Naive thymus-derived CD4-positive, alpha-beta T cell (primary cell): ENCODE measurements around the gene ANP32B. TPM values are rescaled to one million over a fixed set of nuclear protein-coding genes. Genes with fewer than 3 reads are reported as not detected.
"Not testable (repeated sequence)": the region's sequence is repeated elsewhere in the genome, so short reads cannot be mapped to it uniquely, and the experiment has no call there.

Source experiments
- ATAC-seq: fragments of 150-1000 bp; cut with Tn5 transposase; 2 replicates; pipeline ENCODE4 v1.10.0; 2021; ENCODE audit warnings: mild to moderate bottlenecking, moderate library complexity
- CTCF ChIA-PET: fragments of 350-600 bp; sonication (Branson Sonifier 250); formaldehyde crosslinking; loops from one replicate; lab custom pipeline; 2021; ENCODE audit warnings: antibody characterized with exemption; lab: Charles Lee
- POLR2A ChIA-PET: fragments of 350-600 bp; sonication (Branson Sonifier 250); formaldehyde crosslinking; loops from one replicate; lab custom pipeline; 2021; ENCODE audit warnings: antibody characterized with exemption, inconsistent platforms; lab: Charles Lee
- DNase-seq, 9 donors: peaks; one replicate each; pipeline versions ENCODE4 v3.0.0 to v3.0.0-alpha.2; 2020 to 2022; ENCODE audit warnings: mixed read lengths in 1 of 9
- H3K27ac ChIP-seq: one replicate; pipeline ENCODE4 v1.7.0; 2013; ENCODE audit warnings: mild to moderate bottlenecking, low read depth, low read length, moderate library complexity
- H3K27me3 ChIP-seq, 2 donors: one replicate each; pipeline ENCODE4 v1.7.0; 2013; ENCODE audit warnings: low read length in 2 of 2, mild to moderate bottlenecking in 2 of 2, moderate library complexity in 2 of 2; ENCODE audit not compliant: control insufficient read depth in 2 of 2, insufficient read depth in 2 of 2
- H3K36me3 ChIP-seq, 3 experiments: 1 replicate in 2 of 3; 2 replicates in 1 of 3; pipeline ENCODE4 v1.7.0; 2013; ENCODE audit warnings: low read length in 3 of 3, mild to moderate bottlenecking in 3 of 3, moderate library complexity in 1 of 3; ENCODE audit not compliant: insufficient read depth in 3 of 3, control insufficient read depth in 2 of 3
- H3K4me1 ChIP-seq, 2 donors: one replicate each; pipeline ENCODE4 v1.7.0; 2013; ENCODE audit warnings: low read length in 2 of 2, mild to moderate bottlenecking in 2 of 2, moderate library complexity in 1 of 2; ENCODE audit not compliant: control insufficient read depth in 2 of 2, insufficient read depth in 2 of 2
- H3K4me3 ChIP-seq: 2 replicates; pipeline ENCODE4 v1.7.0; 2013; ENCODE audit warnings: mild to moderate bottlenecking, low read length
- H3K9me3 ChIP-seq, 3 experiments: 1 replicate in 2 of 3; 2 replicates in 1 of 3; pipeline ENCODE4 v1.7.0; 2013; ENCODE audit warnings: low read length in 3 of 3; ENCODE audit not compliant: control insufficient read depth in 2 of 3
- H3K27ac Mint-ChIP-seq, 9 donors: one replicate each; pipeline ENCODE4 v1.8.0; 2020 to 2022; ENCODE audit warnings: mixed read lengths in 9 of 9, mild to moderate bottlenecking in 8 of 9, moderate library complexity in 5 of 9, inconsistent platforms in 2 of 9
- H3K27me3 Mint-ChIP-seq, 5 donors: one replicate each; pipeline ENCODE4 v1.8.0; 2021 to 2022; ENCODE audit warnings: mixed read lengths in 5 of 5, mild to moderate bottlenecking in 1 of 5
- H3K36me3 Mint-ChIP-seq, 5 donors: one replicate each; pipeline ENCODE4 v1.8.0; 2020 to 2022; ENCODE audit warnings: mixed read lengths in 5 of 5, mild to moderate bottlenecking in 3 of 5, inconsistent platforms in 1 of 5
- H3K4me1 Mint-ChIP-seq, 7 donors: one replicate each; pipeline ENCODE4 v1.8.0; 2020 to 2022; ENCODE audit warnings: mixed read lengths in 7 of 7, mild to moderate bottlenecking in 3 of 7, inconsistent platforms in 1 of 7
- H3K4me3 Mint-ChIP-seq, 10 donors: one replicate each; pipeline ENCODE4 v1.8.0; 2020 to 2022; ENCODE audit warnings: mild to moderate bottlenecking in 10 of 10, mixed read lengths in 10 of 10, moderate library complexity in 6 of 10, inconsistent platforms in 2 of 10
- H3K9me3 Mint-ChIP-seq, 11 donors: one replicate each; pipeline ENCODE4 v1.8.0; 2020 to 2022; ENCODE audit warnings: mixed read lengths in 11 of 11, mild to moderate bottlenecking in 4 of 11, inconsistent platforms in 1 of 11, moderate library complexity in 1 of 11
- intact Hi-C, 2 donors: fragments of 100-400 bp; cut with micrococcal nuclease; formaldehyde crosslinking; loops; one replicate each; pipeline ENCODE4 v1.15.1; 2023
- polyA plus RNA-seq, 2 donors: library from polyadenylated mRNA; unstranded; fragments of 300-500 nt; fragmentation: Illumina TruSeq; gene quantifications; one replicate each; pipeline ENCODE4 v1.2.3, GENCODE V29; 2021
- total RNA-seq, 6 experiments: library from RNA in 5 of 6; stranded (reverse) in 5 of 6; gene quantifications; 1 replicate in 5 of 6; 2 replicates in 1 of 6; pipeline ENCODE4 v1.2.3 and lab custom pipeline; 2021 to 2026

The ANP32B gene
- total and polyA plus RNA-seq, 7 experiments from 2014 or later, result 108 to 267 (median 179) TPM

DNA sequence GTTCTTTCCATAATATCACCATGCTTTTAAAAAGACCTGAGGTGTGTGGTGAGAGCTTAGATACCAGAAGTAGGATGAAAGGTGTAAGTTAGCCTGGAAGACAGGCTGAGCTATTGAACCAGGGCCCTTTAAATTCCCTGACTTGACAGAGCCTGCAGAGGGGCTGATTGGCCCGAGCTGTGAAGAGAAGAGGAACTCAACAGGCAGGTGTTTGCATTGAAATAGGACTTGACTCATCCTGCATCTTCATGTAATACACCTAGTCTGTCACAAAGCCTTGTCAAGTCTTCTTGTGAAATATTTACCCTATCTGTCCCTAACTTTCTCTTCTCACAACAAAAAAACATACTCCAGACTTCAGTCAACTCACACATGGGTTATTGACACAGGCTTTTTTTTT, 16.6 kb upstream of the ANP32B start:
- POLR2A ChIA-PET, result interaction anchor here (0.6 to 7.0 kb wide), 3 partner anchors 15 to 110 kb away, joined by 3 to 47 read pairs (median 3); partner anchors contain the start of gene ANP32B
- CTCF ChIA-PET, result interaction anchor here (0.6 to 0.7 kb wide), 2 partner anchors 11 to 76 kb away, joined by 3 read pairs; no protein-coding TSS in a partner anchor

DNA sequence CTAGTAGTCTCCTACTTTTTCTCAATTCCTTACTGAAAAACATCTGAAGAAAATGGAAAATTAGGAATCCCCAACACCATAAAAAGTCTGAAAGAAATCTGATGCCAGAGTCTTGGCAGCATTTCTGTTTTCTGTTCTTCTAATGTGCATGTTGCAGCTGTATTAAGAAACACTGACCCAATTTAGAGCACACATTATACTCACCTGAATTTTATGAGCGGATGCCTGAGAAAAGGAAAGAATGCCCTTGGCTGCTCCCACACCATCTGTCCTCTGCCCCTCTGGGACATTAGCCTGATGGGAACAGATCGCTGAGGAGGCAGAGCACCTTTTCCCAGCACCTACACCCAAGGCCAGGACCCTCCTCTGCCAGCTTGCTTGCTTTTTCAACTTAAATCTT, 14.1 kb upstream of the ANP32B start:
- peaks cover 0 to 27% (median 5%) of the 10 kb centered on the region in 5 donors for H3K27me3 Mint-ChIP-seq
- no peaks in the 10 kb centered on the region for H3K9me3 Mint-ChIP-seq
- ATAC-seq (no peak), DNase-seq (no peak)
- Histone ChIP-seq H3K4me1 (peaks cover 0 to 3% of the 10 kb centered on the region in 2 donors), H3K27me3 (no peaks in the 10 kb centered on the region), H3K36me3 (no peaks in the 10 kb centered on the region), H3K9me3 (no peaks in the 10 kb centered on the region), H3K4me3 (no peak overlapping the region), H3K27ac (no peak overlapping the region)
- H3K36me3 Mint-ChIP-seq, result no peaks in the 10 kb centered on the region
- CTCF ChIA-PET, result no interaction called here
- POLR2A ChIA-PET, result interaction anchor here (2.0 to 7.0 kb wide), 2 partner anchors 13 to 46 kb away, joined by 7 to 47 read pairs; partner anchors contain the start of genes ANP32B and TRMO
- intact Hi-C loops, result no loop called here
- H3K4me1 Mint-ChIP-seq, result peaks cover 3 to 22% (median 14%) of the 10 kb centered on the region in 7 donors
- peak overlapping the region in 1 of 10 donors; percentile 54 for H3K4me3 Mint-ChIP-seq
- peak overlapping the region in 4 of 9 donors; percentile 62 to 89 (median 84) for H3K27ac Mint-ChIP-seq

More for the DNA sequence above, 16.6 kb upstream of the ANP32B start:
- Mint-ChIP-seq H3K36me3 (no peaks in the 10 kb centered on the region), H3K27me3 (peaks cover 0 to 15% (median 6%) of the 10 kb centered on the region in 5 donors), H3K4me3 (no peak overlapping the region), H3K27ac (peak overlapping the region in 1 of 9 donors; percentile 68), H3K9me3 (no peaks in the 10 kb centered on the region), H3K4me1 (peaks cover 4 to 16% (median 14%) of the 10 kb centered on the region in 7 donors)
- Histone ChIP-seq H3K4me1 (peaks cover 0 to 3% of the 10 kb centered on the region in 2 donors), H3K9me3 (no peaks in the 10 kb centered on the region), H3K27ac (no peak overlapping the region), H3K27me3 (no peaks in the 10 kb centered on the region), H3K4me3 (no peak overlapping the region), H3K36me3 (no peaks in the 10 kb centered on the region)
- ATAC-seq (no peak), DNase-seq (no peak)
- intact Hi-C loops, result no loop called here

DNA sequence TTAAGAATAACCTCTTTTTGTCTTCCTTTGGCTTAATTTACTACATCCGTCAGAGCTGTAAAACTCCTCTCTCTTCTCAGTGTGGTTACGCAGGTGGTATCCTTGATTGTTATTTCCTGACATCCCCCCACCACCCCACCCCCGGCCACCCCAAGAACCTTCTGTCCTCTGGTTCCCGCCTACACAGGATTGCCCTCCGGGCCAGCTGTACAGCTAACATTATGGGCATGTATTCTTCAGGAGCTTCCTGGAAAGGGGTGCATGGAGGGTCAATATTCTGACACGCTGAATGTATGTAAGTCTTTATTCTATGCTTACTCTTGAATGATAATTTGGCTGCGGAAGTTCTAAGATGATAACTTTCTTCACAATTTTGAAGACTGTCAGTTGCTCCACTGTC, 13.0 kb upstream of the ANP32B start:
- DNase-seq, result peak in 4 of 9 donors; percentile 16 to 50 (median 36)
- POLR2A ChIA-PET, result interaction anchor here (1.6 to 7.0 kb wide), 3 partner anchors 11 to 50 kb away, joined by 4 to 47 read pairs (median 7); partner anchors contain the start of genes ANP32B and TRMO
- Histone ChIP-seq H3K27ac (peak overlapping the region; percentile 35), H3K36me3 (no peaks in the 10 kb centered on the region), H3K4me3 (no peak overlapping the region), H3K4me1 (peaks cover 0 to 3% of the 10 kb centered on the region in 2 donors), H3K27me3 (no peaks in the 10 kb centered on the region), H3K9me3 (no peaks in the 10 kb centered on the region)
- Mint-ChIP-seq H3K27ac (peak overlapping the region in 8 of 9 donors; percentile 11 to 94 (median 80)), H3K4me1 (peaks cover 3 to 22% (median 14%) of the 10 kb centered on the region in 7 donors), H3K36me3 (peaks cover 0 to 1% (median under 1%) of the 10 kb centered on the region in 5 donors), H3K27me3 (peaks cover 0 to 29% (median 0%) of the 10 kb centered on the region in 5 donors), H3K4me3 (peak overlapping the region in 9 of 10 donors; percentile 13 to 71 (median 61)), H3K9me3 (peaks cover 0 to 2% (median 0%) of the 10 kb centered on the region in 11 donors)
- ATAC-seq, result no peak
- CTCF ChIA-PET, result interaction anchor here (0.6 to 1.7 kb wide), 3 partner anchors 14 to 65 kb away, joined by 3 to 6 read pairs (median 3); no protein-coding TSS in a partner anchor
- intact Hi-C loops, result loop anchor here in 1 of 2 donors (1.0 kb wide), 1 partner anchor 9 kb away; no protein-coding TSS in a partner anchor

DNA sequence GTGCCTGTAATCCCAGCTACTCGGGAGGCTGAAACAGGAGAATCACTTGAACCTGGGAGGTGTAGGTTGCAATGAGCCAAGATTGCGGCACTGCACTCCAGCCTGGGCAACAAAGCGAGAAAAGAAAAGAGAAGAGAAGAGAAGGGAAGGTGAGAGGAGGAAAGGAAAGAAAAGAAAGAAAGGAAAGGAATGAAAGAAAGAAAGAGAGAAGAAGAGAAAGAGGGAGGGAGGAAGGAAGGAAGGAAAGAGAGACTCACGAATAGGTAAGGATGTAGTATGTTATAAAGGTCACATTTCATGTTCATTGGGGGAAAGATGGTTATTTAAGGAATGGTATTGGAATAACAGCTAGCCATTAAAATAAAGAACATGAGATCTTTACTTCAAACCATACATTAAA, 10.4 kb upstream of the ANP32B start:
- peaks cover 0 to 23% (median 0%) of the 10 kb centered on the region in 5 donors for H3K27me3 Mint-ChIP-seq
- H3K27ac Mint-ChIP-seq, result peak overlapping the region in 1 of 9 donors; percentile 28
- no peaks in the 10 kb centered on the region for H3K9me3 ChIP-seq
- peaks cover 3 to 22% (median 14%) of the 10 kb centered on the region in 7 donors for H3K4me1 Mint-ChIP-seq
- H3K36me3 ChIP-seq, result no peaks in the 10 kb centered on the region
- H3K27me3 ChIP-seq, result no peaks in the 10 kb centered on the region
- DNase-seq (no peak), ATAC-seq (no peak)
- intact Hi-C loops, result no loop called here
- CTCF ChIA-PET, result interaction anchor here (0.7 to 0.8 kb wide), 2 partner anchors 51 to 131 kb away, joined by 3 to 5 read pairs; no protein-coding TSS in a partner anchor
- POLR2A ChIA-PET, result interaction anchor here (2.3 to 7.0 kb wide), 2 partner anchors 9 to 13 kb away, joined by 7 to 47 read pairs; partner anchors contain the start of gene ANP32B
- peaks cover 0 to 3% of the 10 kb centered on the region in 2 donors for H3K4me1 ChIP-seq
- H3K36me3 Mint-ChIP-seq, result peaks cover 0 to 4% (median 1%) of the 10 kb centered on the region in 5 donors
- no peak overlapping the region for H3K4me3 Mint-ChIP-seq
- H3K4me3 ChIP-seq, result no peak overlapping the region
- peaks cover 0 to 4% (median 0%) of the 10 kb centered on the region in 11 donors for H3K9me3 Mint-ChIP-seq
- H3K27ac ChIP-seq, result no peak overlapping the region

DNA sequence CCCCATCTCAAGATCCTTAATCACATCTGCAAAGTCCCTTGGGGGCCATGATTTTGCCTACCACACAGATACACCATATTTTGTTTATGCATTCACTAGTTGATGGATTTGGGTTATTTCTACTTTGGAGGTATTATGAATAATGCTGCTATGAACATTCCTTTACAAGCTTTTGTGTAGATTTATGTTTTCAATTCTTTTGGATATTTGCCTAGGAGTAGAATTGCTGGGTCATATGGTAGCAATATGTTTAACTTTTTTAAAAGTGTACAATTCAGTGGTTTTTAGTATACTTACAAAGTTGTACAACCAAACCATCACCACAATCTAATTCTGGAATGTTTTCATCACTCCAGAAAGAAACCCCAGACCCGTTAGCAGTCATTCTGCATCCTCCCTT, 7.8 kb upstream of the ANP32B start:
- Mint-ChIP-seq H3K4me1 (peaks cover 10 to 30% (median 22%) of the 10 kb centered on the region in 7 donors), H3K36me3 (peaks cover 0 to 4% (median 1%) of the 10 kb centered on the region in 5 donors), H3K27me3 (peaks cover 0 to 23% (median 0%) of the 10 kb centered on the region in 5 donors), H3K9me3 (peaks cover 0 to 4% (median 0%) of the 10 kb centered on the region in 11 donors), H3K27ac (no peak overlapping the region), H3K4me3 (no peak overlapping the region)
- H3K27me3 ChIP-seq, result no peaks in the 10 kb centered on the region
- ATAC-seq, result no peak
- peaks cover 0 to 7% of the 10 kb centered on the region in 2 donors for H3K4me1 ChIP-seq
- intact Hi-C loops, result no loop called here
- no peak overlapping the region for H3K4me3 ChIP-seq
- no peak overlapping the region for H3K27ac ChIP-seq
- no peaks in the 10 kb centered on the region for H3K36me3 ChIP-seq
- CTCF ChIA-PET, result no interaction called here
- POLR2A ChIA-PET, result interaction anchor here (0.5 kb wide), 1 partner anchor 273 kb away, joined by 4 read pairs; no protein-coding TSS in a partner anchor
- no peaks in the 10 kb centered on the region for H3K9me3 ChIP-seq
- no peak for DNase-seq

DNA sequence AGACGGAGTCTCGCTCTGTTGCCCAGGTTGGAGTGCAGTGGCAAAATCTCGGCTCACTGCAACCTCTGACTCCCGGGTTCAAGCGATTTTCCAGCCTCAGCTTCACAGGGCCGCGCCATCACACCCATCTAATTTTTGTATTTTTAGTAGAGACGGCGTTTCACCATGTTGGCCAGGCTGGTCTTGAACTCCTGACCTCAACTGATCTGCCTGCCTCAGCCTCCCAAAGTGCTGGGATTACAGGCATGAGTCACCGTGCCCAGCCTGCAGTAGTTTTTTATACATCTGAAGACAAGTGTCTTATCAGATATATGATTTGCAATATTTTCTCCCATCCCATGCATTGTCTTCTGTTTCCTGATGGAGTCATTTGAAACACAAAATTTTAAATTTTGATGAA, 6.5 kb upstream of the ANP32B start:
- POLR2A ChIA-PET, H3K9me3 ChIP-seq, DNase-seq, ATAC-seq, H3K36me3 ChIP-seq, H3K4me3 Mint-ChIP-seq, H3K27me3 ChIP-seq, H3K27ac Mint-ChIP-seq, H3K27ac ChIP-seq, CTCF ChIA-PET, H3K9me3 Mint-ChIP-seq, H3K4me3 ChIP-seq, intact Hi-C loops, H3K36me3 Mint-ChIP-seq: not testable (repeated sequence)
- H3K4me1 ChIP-seq, result peaks cover 0 to 15% of the 10 kb centered on the region in 2 donors
- Mint-ChIP-seq H3K27me3 (peaks cover 0 to 23% (median 0%) of the 10 kb centered on the region in 5 donors), H3K4me1 (peaks cover 18 to 39% (median 30%) of the 10 kb centered on the region in 7 donors)
